WTC11 (cell line): Measurements from ENCODE around the gene OTUD4. TPM values are rescaled to one million over a fixed set of nuclear protein-coding genes. Genes with fewer than 3 reads are reported as not detected.

Experiments
- ATAC-seq: fragments of 200-7000 bp; cut with Tn5 transposase; 2 replicates; pipeline ENCODE4 v1.10.0; 2021; ENCODE audit warnings: mild to moderate bottlenecking, moderate library complexity
- CTCF ChIA-PET: fragments of 300-600 bp; sonication (Branson Sonifier 250); formaldehyde crosslinking; loops from one replicate; lab custom pipeline; 2021; ENCODE audit warnings: antibody characterized with exemption; lab: Charles Lee
- POLR2A ChIA-PET: fragments of 350-600 bp; sonication (Branson Sonifier 250); formaldehyde crosslinking; loops from one replicate; lab custom pipeline; 2021; ENCODE audit warnings: antibody characterized with exemption; lab: Charles Lee
- DNase-seq: peaks from one replicate; pipeline ENCODE4 v3.0.0; 2021; ENCODE audit warnings: low spot score
- H3K27ac Mint-ChIP-seq: 2 replicates; pipeline ENCODE4 v1.8.0; 2021; ENCODE audit warnings: mixed read lengths
- H3K27me3 Mint-ChIP-seq: 2 replicates; pipeline ENCODE4 v1.8.0; 2021; ENCODE audit warnings: low read depth, mild to moderate bottlenecking, moderate library complexity, mixed read lengths
- H3K36me3 Mint-ChIP-seq: 2 replicates; pipeline ENCODE4 v1.8.0; 2021; ENCODE audit warnings: mixed read lengths
- H3K4me1 Mint-ChIP-seq: 2 replicates; pipeline ENCODE4 v1.8.0; 2022; ENCODE audit warnings: mixed read lengths
- H3K4me3 Mint-ChIP-seq: 2 replicates; pipeline ENCODE4 v1.8.0; 2021; ENCODE audit warnings: mild to moderate bottlenecking, moderate library complexity, mixed read lengths
- H3K9me3 Mint-ChIP-seq: 2 replicates; pipeline ENCODE4 v1.8.0; 2021; ENCODE audit warnings: mixed read lengths
- CREB1 ChIP-seq: sonication (generic); formaldehyde crosslinking; IDR thresholded peaks from 2 replicates; pipeline ENCODE4 v1.8.0; 2023; ENCODE audit warnings: mild to moderate bottlenecking, missing genetic modification reagents
- ELF4 ChIP-seq: sonication (generic); formaldehyde crosslinking; IDR thresholded peaks from 2 replicates; pipeline ENCODE4 v1.8.1; 2022; ENCODE audit warnings: low read depth, mild to moderate bottlenecking, moderate library complexity, missing genetic modification reagents
- FOXP1 ChIP-seq: sonication (generic); formaldehyde crosslinking; IDR thresholded peaks from 2 replicates; pipeline ENCODE4 v1.8.0; 2022; ENCODE audit warnings: missing genetic modification reagents, mild to moderate bottlenecking, moderate library complexity, borderline replicate concordance
- GABPB1 ChIP-seq: sonication (generic); formaldehyde crosslinking; IDR thresholded peaks from 2 replicates; pipeline ENCODE4 v1.8.1; 2023; ENCODE audit warnings: mild to moderate bottlenecking, missing genetic modification reagents
- IRF2 ChIP-seq: sonication (generic); formaldehyde crosslinking; IDR thresholded peaks from 2 replicates; pipeline ENCODE4 v1.8.0; 2022; ENCODE audit warnings: low read depth, missing genetic modification reagents, borderline replicate concordance
- NFE2L1 ChIP-seq: sonication (generic); formaldehyde crosslinking; IDR thresholded peaks from 2 replicates; pipeline ENCODE4 v1.8.1; 2023; ENCODE audit warnings: missing genetic modification reagents
- ZNF121 ChIP-seq: sonication (generic); formaldehyde crosslinking; IDR thresholded peaks from 2 replicates; pipeline ENCODE4 v1.8.0; 2023; ENCODE audit warnings: missing genetic modification reagents
- ZNF138 ChIP-seq: sonication (generic); formaldehyde crosslinking; conservative IDR thresholded peaks from 2 replicates; pipeline ENCODE4 v1.8.1; 2022; ENCODE audit warnings: mild to moderate bottlenecking, moderate library complexity, missing genetic modification reagents
- ZNF396 ChIP-seq: fragments of 250-450 bp; sonication (Bioruptor Pico); IDR thresholded peaks from 2 replicates; pipeline ENCODE4 v1.8.0; 2021; ENCODE audit warnings: mild to moderate bottlenecking, moderate library complexity, borderline replicate concordance
- ZNF423 ChIP-seq: fragments of 250-450 bp; sonication (Bioruptor Pico); IDR thresholded peaks from 2 replicates; pipeline ENCODE4 v2.1.2; 2022; ENCODE audit warnings: mild to moderate bottlenecking, moderate library complexity
- total RNA-seq: library from RNA; stranded (reverse); gene quantifications from 3 replicates; pipeline ENCODE4 v1.2.3, GENCODE V29; 2021
- TF ChIP-seq, protein P1 (sequence below): sonication (generic); formaldehyde crosslinking; IDR thresholded peaks from 2 replicates; pipeline ENCODE4 v1.8.0; 2023; ENCODE audit warnings: missing genetic modification reagents, mild to moderate bottlenecking, borderline replicate concordance
- TF ChIP-seq, protein P2 (sequence below): sonication (generic); formaldehyde crosslinking; IDR thresholded peaks from 2 replicates; pipeline ENCODE4 v1.8.0; 2022; ENCODE audit warnings: mild to moderate bottlenecking, missing genetic modification reagents
- TF ChIP-seq, protein P3 (sequence below): fragments of 250-450 bp; sonication (Bioruptor Pico); IDR thresholded peaks from 2 replicates; pipeline ENCODE4 v1.8.0; 2021; ENCODE audit warnings: mild to moderate bottlenecking
- TF ChIP-seq, protein P4 (sequence below): sonication (generic); formaldehyde crosslinking; IDR thresholded peaks from 2 replicates; pipeline ENCODE4 v1.8.0; 2022; ENCODE audit warnings: missing genetic modification reagents
- TF ChIP-seq, protein P5 (sequence below): sonication (generic); formaldehyde crosslinking; IDR thresholded peaks from 2 replicates; pipeline ENCODE4 v1.8.0; 2022; ENCODE audit warnings: mild to moderate bottlenecking, missing genetic modification reagents

OTUD4 gene
- total RNA-seq, 1 experiment from 2014 or later, result 44.6 TPM

DNA sequence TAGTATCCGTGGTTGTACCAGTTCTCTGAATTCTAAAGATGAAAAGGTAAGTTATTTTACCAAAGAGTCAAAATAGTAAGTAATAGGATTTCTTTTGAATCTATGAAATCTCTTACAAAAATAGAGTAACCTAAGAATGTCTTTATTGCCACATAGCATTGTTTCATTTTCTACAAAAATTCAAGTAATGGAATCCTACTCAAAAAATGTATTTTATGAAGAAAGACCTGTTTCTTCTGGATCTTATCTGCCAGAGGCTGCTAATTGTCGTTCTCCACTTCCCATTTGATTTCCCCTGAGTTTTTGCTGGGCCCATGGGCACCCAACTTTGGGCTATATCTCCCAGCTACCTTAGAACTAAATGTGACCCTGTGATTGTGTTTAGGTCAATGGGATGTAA, 3.2 kb upstream of the OTUD4 start (continued):
- TF ChIP-seq, protein P1, sequence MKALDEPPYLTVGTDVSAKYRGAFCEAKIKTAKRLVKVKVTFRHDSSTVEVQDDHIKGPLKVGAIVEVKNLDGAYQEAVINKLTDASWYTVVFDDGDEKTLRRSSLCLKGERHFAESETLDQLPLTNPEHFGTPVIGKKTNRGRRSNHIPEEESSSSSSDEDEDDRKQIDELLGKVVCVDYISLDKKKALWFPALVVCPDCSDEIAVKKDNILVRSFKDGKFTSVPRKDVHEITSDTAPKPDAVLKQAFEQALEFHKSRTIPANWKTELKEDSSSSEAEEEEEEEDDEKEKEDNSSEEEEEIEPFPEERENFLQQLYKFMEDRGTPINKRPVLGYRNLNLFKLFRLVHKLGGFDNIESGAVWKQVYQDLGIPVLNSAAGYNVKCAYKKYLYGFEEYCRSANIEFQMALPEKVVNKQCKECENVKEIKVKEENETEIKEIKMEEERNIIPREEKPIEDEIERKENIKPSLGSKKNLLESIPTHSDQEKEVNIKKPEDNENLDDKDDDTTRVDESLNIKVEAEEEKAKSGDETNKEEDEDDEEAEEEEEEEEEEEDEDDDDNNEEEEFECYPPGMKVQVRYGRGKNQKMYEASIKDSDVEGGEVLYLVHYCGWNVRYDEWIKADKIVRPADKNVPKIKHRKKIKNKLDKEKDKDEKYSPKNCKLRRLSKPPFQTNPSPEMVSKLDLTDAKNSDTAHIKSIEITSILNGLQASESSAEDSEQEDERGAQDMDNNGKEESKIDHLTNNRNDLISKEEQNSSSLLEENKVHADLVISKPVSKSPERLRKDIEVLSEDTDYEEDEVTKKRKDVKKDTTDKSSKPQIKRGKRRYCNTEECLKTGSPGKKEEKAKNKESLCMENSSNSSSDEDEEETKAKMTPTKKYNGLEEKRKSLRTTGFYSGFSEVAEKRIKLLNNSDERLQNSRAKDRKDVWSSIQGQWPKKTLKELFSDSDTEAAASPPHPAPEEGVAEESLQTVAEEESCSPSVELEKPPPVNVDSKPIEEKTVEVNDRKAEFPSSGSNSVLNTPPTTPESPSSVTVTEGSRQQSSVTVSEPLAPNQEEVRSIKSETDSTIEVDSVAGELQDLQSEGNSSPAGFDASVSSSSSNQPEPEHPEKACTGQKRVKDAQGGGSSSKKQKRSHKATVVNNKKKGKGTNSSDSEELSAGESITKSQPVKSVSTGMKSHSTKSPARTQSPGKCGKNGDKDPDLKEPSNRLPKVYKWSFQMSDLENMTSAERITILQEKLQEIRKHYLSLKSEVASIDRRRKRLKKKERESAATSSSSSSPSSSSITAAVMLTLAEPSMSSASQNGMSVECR (CRISPR knock-in tag), result no peak
- TF ChIP-seq ELF4 (CRISPR knock-in tag) (no peak), ZNF423 (CRISPR knock-in tag) (no peak), IRF2 (CRISPR knock-in tag) (no peak), FOXP1 (CRISPR knock-in tag) (no peak), CREB1 (CRISPR knock-in tag) (no peak), NFE2L1 (CRISPR knock-in tag) (no peak), GABPB1 (CRISPR knock-in tag) (no peak)
- TF ChIP-seq, protein P2, sequence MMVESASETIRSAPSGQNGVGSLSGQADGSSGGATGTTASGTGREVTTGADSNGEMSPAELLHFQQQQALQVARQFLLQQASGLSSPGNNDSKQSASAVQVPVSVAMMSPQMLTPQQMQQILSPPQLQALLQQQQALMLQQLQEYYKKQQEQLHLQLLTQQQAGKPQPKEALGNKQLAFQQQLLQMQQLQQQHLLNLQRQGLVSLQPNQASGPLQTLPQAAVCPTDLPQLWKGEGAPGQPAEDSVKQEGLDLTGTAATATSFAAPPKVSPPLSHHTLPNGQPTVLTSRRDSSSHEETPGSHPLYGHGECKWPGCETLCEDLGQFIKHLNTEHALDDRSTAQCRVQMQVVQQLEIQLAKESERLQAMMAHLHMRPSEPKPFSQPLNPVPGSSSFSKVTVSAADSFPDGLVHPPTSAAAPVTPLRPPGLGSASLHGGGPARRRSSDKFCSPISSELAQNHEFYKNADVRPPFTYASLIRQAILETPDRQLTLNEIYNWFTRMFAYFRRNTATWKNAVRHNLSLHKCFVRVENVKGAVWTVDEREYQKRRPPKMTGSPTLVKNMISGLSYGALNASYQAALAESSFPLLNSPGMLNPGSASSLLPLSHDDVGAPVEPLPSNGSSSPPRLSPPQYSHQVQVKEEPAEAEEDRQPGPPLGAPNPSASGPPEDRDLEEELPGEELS (CRISPR knock-in tag), result no peak
- TF ChIP-seq, protein P3, sequence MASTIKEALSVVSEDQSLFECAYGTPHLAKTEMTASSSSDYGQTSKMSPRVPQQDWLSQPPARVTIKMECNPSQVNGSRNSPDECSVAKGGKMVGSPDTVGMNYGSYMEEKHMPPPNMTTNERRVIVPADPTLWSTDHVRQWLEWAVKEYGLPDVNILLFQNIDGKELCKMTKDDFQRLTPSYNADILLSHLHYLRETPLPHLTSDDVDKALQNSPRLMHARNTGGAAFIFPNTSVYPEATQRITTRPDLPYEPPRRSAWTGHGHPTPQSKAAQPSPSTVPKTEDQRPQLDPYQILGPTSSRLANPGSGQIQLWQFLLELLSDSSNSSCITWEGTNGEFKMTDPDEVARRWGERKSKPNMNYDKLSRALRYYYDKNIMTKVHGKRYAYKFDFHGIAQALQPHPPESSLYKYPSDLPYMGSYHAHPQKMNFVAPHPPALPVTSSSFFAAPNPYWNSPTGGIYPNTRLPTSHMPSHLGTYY (CRISPR knock-in tag), result no peak

DNA sequence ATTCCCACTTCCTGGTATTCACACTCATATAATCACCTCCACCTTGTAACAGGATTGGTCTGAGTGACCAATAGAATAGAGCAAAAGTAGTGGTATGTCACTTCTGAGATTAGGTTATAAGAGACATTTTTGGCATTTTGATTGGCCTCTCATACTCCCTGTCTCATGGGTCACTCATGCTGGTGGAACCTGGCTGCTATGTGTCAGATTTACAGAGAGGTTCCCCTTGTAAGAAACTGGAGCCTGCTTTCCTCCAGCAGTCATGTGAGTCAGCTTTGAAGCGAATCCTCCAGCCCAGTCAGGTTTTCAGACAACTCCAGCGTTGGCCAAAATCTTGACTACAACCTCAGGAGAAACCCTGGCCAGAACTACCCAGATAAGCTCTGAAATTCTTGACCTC, 2.6 kb upstream of the OTUD4 start:
- TF ChIP-seq CREB1 (CRISPR knock-in tag) (no peak), ZNF396 (no peak), ZNF121 (no peak)
- TF ChIP-seq, protein P4, sequence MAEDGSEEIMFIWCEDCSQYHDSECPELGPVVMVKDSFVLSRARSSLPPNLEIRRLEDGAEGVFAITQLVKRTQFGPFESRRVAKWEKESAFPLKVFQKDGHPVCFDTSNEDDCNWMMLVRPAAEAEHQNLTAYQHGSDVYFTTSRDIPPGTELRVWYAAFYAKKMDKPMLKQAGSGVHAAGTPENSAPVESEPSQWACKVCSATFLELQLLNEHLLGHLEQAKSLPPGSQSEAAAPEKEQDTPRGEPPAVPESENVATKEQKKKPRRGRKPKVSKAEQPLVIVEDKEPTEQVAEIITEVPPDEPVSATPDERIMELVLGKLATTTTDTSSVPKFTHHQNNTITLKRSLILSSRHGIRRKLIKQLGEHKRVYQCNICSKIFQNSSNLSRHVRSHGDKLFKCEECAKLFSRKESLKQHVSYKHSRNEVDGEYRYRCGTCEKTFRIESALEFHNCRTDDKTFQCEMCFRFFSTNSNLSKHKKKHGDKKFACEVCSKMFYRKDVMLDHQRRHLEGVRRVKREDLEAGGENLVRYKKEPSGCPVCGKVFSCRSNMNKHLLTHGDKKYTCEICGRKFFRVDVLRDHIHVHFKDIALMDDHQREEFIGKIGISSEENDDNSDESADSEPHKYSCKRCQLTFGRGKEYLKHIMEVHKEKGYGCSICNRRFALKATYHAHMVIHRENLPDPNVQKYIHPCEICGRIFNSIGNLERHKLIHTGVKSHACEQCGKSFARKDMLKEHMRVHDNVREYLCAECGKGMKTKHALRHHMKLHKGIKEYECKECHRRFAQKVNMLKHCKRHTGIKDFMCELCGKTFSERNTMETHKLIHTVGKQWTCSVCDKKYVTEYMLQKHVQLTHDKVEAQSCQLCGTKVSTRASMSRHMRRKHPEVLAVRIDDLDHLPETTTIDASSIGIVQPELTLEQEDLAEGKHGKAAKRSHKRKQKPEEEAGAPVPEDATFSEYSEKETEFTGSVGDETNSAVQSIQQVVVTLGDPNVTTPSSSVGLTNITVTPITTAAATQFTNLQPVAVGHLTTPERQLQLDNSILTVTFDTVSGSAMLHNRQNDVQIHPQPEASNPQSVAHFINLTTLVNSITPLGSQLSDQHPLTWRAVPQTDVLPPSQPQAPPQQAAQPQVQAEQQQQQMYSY (CRISPR knock-in tag), result no peak
- Mint-ChIP-seq H3K4me1 (peaks cover 10% of the 10 kb centered on the region), H3K36me3 (no peaks in the 10 kb centered on the region), H3K4me3 (no peak overlapping the region), H3K9me3 (no peaks in the 10 kb centered on the region), H3K27ac (no peak overlapping the region), H3K27me3 (peaks cover 3% of the 10 kb centered on the region)
- DNase-seq (no peak), ATAC-seq (no peak)
- POLR2A ChIA-PET, result no interaction called here
- CTCF ChIA-PET, result no interaction called here

DNA sequence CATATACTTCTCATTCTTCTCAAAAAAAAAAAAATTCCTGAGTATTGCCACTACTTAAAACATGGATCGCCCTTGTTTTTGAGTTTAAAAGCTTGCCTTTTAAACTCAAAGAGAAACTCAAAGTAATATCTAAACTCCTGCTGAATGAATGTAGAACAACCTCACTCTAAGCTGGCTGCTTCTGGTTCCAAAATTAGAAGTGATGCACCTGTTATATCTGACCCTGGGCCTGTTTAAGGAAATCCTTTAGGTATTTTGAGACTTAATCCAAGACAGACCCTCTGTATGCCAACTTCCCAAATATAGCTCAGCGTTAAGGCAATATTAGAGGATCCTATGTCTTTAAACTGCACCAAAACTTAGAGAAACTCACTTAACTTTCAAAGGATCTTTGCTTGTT, 1.8 kb upstream of the OTUD4 start:
- H3K27ac Mint-ChIP-seq, result no peak overlapping the region
- peaks cover 3% of the 10 kb centered on the region for H3K27me3 Mint-ChIP-seq
- CTCF ChIA-PET, result no interaction called here
- ATAC-seq (no peak), DNase-seq (no peak)
- H3K36me3 Mint-ChIP-seq, result no peaks in the 10 kb centered on the region
- H3K9me3 Mint-ChIP-seq, result no peaks in the 10 kb centered on the region
- POLR2A ChIA-PET, result no interaction called here
- peak overlapping the region; percentile 20; the same call in 1 of the 2 replicates for H3K4me3 Mint-ChIP-seq
- H3K4me1 Mint-ChIP-seq, result peaks cover 18% of the 10 kb centered on the region
- TF ChIP-seq, protein P5, sequence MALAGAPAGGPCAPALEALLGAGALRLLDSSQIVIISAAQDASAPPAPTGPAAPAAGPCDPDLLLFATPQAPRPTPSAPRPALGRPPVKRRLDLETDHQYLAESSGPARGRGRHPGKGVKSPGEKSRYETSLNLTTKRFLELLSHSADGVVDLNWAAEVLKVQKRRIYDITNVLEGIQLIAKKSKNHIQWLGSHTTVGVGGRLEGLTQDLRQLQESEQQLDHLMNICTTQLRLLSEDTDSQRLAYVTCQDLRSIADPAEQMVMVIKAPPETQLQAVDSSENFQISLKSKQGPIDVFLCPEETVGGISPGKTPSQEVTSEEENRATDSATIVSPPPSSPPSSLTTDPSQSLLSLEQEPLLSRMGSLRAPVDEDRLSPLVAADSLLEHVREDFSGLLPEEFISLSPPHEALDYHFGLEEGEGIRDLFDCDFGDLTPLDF, result no peak
- TF ChIP-seq NFE2L1 (CRISPR knock-in tag), result no peak
- TF ChIP-seq, protein P1 (CRISPR knock-in tag), result no peak
- no peak for TF ChIP-seq ZNF138 (CRISPR knock-in tag)
